OCI-LY3 (cell line): Measurements from ENCODE around the gene RPS19.
"Not testable (repeated sequence)": the region's sequence is repeated elsewhere in the genome, so short reads cannot be mapped to it uniquely, and the experiment has no call there.

Experiments used
- H2AFZ ChIP-seq: fragments of 200-600, 300-600 bp; shearing (Covaris generic); 2 replicates; pipeline ENCODE4 v1.6.0; 2014; ENCODE audit warnings: antibody characterized with exemption, low read depth, low read length
- H3K27ac ChIP-seq: fragments of 200-600, 300-600 bp; sonication (generic); 2 replicates; pipeline ENCODE4 v1.5.1; 2014; ENCODE audit warnings: mild to moderate bottlenecking, low read length, moderate library complexity, mixed read lengths
- H3K27me3 ChIP-seq: fragments of 200-600, 300-600 bp; sonication (generic); 2 replicates; pipeline ENCODE4 v1.6.1; 2014; ENCODE audit warnings: low read depth, low read length, mixed read lengths
- H3K36me3 ChIP-seq: fragments of 200-600, 300-600 bp; sonication (generic); replicated peaks from 2 replicates; pipeline ENCODE3; 2014; ENCODE audit warnings: low read depth, low read length, mixed read lengths
- H3K4me1 ChIP-seq: fragments of 300-600, 200-600 bp; sonication (generic); 2 replicates; pipeline ENCODE4 v1.6.1; 2014; ENCODE audit warnings: low read length, mixed read lengths
- H3K4me2 ChIP-seq: fragments of 200-600, 300-600 bp; sonication (generic); 2 replicates; pipeline ENCODE4 v1.6.1; 2014; ENCODE audit warnings: low read length, mixed read lengths
- H3K4me3 ChIP-seq: fragments of 300-600, 200-600 bp; sonication (generic); 2 replicates; pipeline ENCODE4 v1.5.1; 2014; ENCODE audit warnings: antibody characterized with exemption, mild to moderate bottlenecking, low read length, moderate library complexity
- H3K79me2 ChIP-seq: fragments of 300-600, 200-600 bp; shearing (Covaris generic); 2 replicates; pipeline ENCODE4 v1.6.1; 2014; ENCODE audit warnings: mild to moderate bottlenecking, low read length, mixed read lengths
- H3K9ac ChIP-seq: fragments of 300-600, 200-600 bp; shearing (Covaris generic); 2 replicates; pipeline ENCODE4 v1.6.0; 2014; ENCODE audit warnings: mild to moderate bottlenecking, low read length, moderate library complexity
- H3K9me3 ChIP-seq: fragments of 200-600, 300-600 bp; shearing (Covaris generic); 2 replicates; pipeline ENCODE4 v1.6.1; 2014; ENCODE audit warnings: low read length, mixed read lengths; ENCODE audit not compliant: insufficient read depth
- H4K20me1 ChIP-seq: fragments of 200-600, 300-600 bp; sonication (generic); 2 replicates; pipeline ENCODE4 v1.6.1; 2016; ENCODE audit warnings: low read length, mixed read lengths; ENCODE audit not compliant: insufficient read depth
- CTCF ChIP-seq: fragments of 200-600, 300-600 bp; sonication (generic); IDR thresholded peaks from 2 replicates; pipeline ENCODE4 v1.5.1; 2014; ENCODE audit warnings: antibody characterized with exemption, low read length, low read depth
- EZH2phosphoT487 ChIP-seq: fragments of 200-600 bp; shearing (Covaris generic); IDR thresholded peaks from 2 replicates; pipeline ENCODE4 v1.6.1; 2018; ENCODE audit warnings: antibody characterized with exemption, mixed run types, low read depth

RPS19 gene

GRCh38 chr19:41912899-41913537 is 53.0 kb downstream of the RPS19 start:
- H3K4me1 ChIP-seq: no peaks in the 10 kb centered on the region
- H3K27me3 ChIP-seq: no peaks in the 10 kb centered on the region
- H3K4me3 ChIP-seq: no peak overlapping the region
- H3K27ac ChIP-seq: no peak overlapping the region
- no peak overlapping the region for H3K4me2 ChIP-seq
- H3K9me3 ChIP-seq: no peaks in the 10 kb centered on the region
- H4K20me1 ChIP-seq: no peaks in the 10 kb centered on the region
- no peak overlapping the region for H2AFZ ChIP-seq
- H3K79me2 ChIP-seq: no peaks in the 10 kb centered on the region
- no peaks in the 10 kb centered on the region for H3K36me3 ChIP-seq
- TF ChIP-seq EZH2phosphoT487: no peak
- TF ChIP-seq CTCF: no peak
- no peak overlapping the region for H3K9ac ChIP-seq

- Histone ChIP-seq H3K4me2 (no peak overlapping the region), H3K4me3 (no peak overlapping the region), H2AFZ (no peak overlapping the region), H3K27ac (no peak overlapping the region), H3K36me3 (no peaks in the 10 kb centered on the region), H3K9ac (no peak overlapping the region), H4K20me1 (no peaks in the 10 kb centered on the region), H3K79me2 (no peaks in the 10 kb centered on the region), H3K9me3 (no peaks in the 10 kb centered on the region), H3K4me1 (no peaks in the 10 kb centered on the region), H3K27me3 (no peaks in the 10 kb centered on the region)
- no peak for TF ChIP-seq EZH2phosphoT487
- no peak for TF ChIP-seq CTCF
Measured at GRCh38 chr19:41913538-41914423, 53.7 kb downstream of the RPS19 start.

GRCh38 chr19:41914424-41914834 is 54.4 kb downstream of the RPS19 start:
- H3K36me3 ChIP-seq, H3K4me1 ChIP-seq, H3K4me3 ChIP-seq, H2AFZ ChIP-seq, H3K4me2 ChIP-seq, H4K20me1 ChIP-seq, H3K27me3 ChIP-seq, H3K27ac ChIP-seq, H3K9ac ChIP-seq, H3K9me3 ChIP-seq, H3K79me2 ChIP-seq: not testable (repeated sequence)

GRCh38 chr19:41915021-41915775 is 55.1 kb downstream of the RPS19 start:
- Histone ChIP-seq H3K4me2 (no peak overlapping the region), H3K4me3 (no peak overlapping the region), H3K36me3 (no peaks in the 10 kb centered on the region), H2AFZ (no peak overlapping the region), H3K9ac (no peak overlapping the region), H3K79me2 (no peaks in the 10 kb centered on the region), H4K20me1 (no peaks in the 10 kb centered on the region), H3K9me3 (no peaks in the 10 kb centered on the region), H3K27me3 (no peaks in the 10 kb centered on the region), H3K4me1 (no peaks in the 10 kb centered on the region), H3K27ac (no peak overlapping the region)
- no peak for TF ChIP-seq EZH2phosphoT487
- no peak for TF ChIP-seq CTCF
